ENCODE measurements around the gene SPACA4.

The SPACA4 gene

GRCh38 chr19:48596679-48597465, 9.7 kb upstream of the SPACA4 start:
- no peak for DNase-seq (ENCODE audit: low read depth)

- DNase-seq (ENCODE audit: low read depth), result no peak
Observed at GRCh38 chr19:48598996-48599700, 7.4 kb upstream of the SPACA4 start.

GRCh38 chr19:48600679-48601417, 5.7 kb upstream of the SPACA4 start:
- no peak for DNase-seq (ENCODE audit: low read depth)

GRCh38 chr19:48603001-48603400, 3.5 kb upstream of the SPACA4 start:
- DNase-seq (ENCODE audit: low read depth), result no peak

GRCh38 chr19:48603449-48603848, 3.1 kb upstream of the SPACA4 start:
- no peak for DNase-seq (ENCODE audit: low read depth)

- DNase-seq (ENCODE audit: low read depth), result no peak
Observed at GRCh38 chr19:48603850-48604249, 2.7 kb upstream of the SPACA4 start.

GRCh38 chr19:48607359-48607755, 815 bp downstream of the SPACA4 start:
- DNase-seq (ENCODE audit: low read depth), result no peak

GRCh38 chr19:48608798-48609263, 2.3 kb downstream of the SPACA4 start:
- no peak for DNase-seq (ENCODE audit: low read depth)

GRCh38 chr19:48609571-48610108, 3.1 kb downstream of the SPACA4 start:
- no peak for DNase-seq (ENCODE audit: low read depth)

- no peak for DNase-seq (ENCODE audit: low read depth)
Observed at GRCh38 chr19:48611872-48612271, 5.3 kb downstream of the SPACA4 start.

- no peak for DNase-seq (ENCODE audit: low read depth)
Observed at GRCh38 chr19:48613024-48613851, 6.7 kb downstream of the SPACA4 start.

- no peak for DNase-seq (ENCODE audit: low read depth)
Observed at GRCh38 chr19:48613852-48614435, 7.4 kb downstream of the SPACA4 start.

- no peak for DNase-seq (ENCODE audit: low read depth)
Observed at GRCh38 chr19:48614436-48615230, 8.1 kb downstream of the SPACA4 start, which contains the start of gene FAM83E. Gene FAM83E (minus strand): TSS chr19:48615076. CDS start chr19:48613372, 1,704 bp downstream.

- no peak for DNase-seq (ENCODE audit: low read depth)
Observed at GRCh38 chr19:48615231-48616040, 8.9 kb downstream of the SPACA4 start.

GRCh38 chr19:48616041-48616436, 9.5 kb downstream of the SPACA4 start:
- DNase-seq (ENCODE audit: low read depth), result no peak

GRCh38 chr19:48616491-48617056, 10.0 kb downstream of the SPACA4 start:
- no peak for DNase-seq (ENCODE audit: low read depth)

- DNase-seq (ENCODE audit: low read depth), result no peak
Observed at GRCh38 chr19:48617146-48617937, 10.8 kb downstream of the SPACA4 start.

- no peak for DNase-seq (ENCODE audit: low read depth)
Observed at GRCh38 chr19:48618278-48618915, 11.9 kb downstream of the SPACA4 start.

Measured in stimulated activated CD8-positive, alpha-beta memory T cell treated with anti-CD3 and anti-CD28 coated beads, Interleukin-15, amount 100 ng/mL, for 1 hour (primary cell).